CD14-positive monocyte (primary cell): Measurements from ENCODE around the gene ARHGAP21. TPM values are rescaled to one million over a fixed set of nuclear protein-coding genes. Genes with fewer than 3 reads are reported as not detected.

Source experiments
- DNase-seq, 3 donors: peaks; one replicate each; pipeline ENCODE4 v3.0.0-alpha.2; 2011 to 2022
- H2AFZ ChIP-seq: 2 replicates; pipeline ENCODE4 v1.6.0; 2012; ENCODE audit warnings: mild to moderate bottlenecking, low read depth, low read length, inconsistent platforms; ENCODE audit not compliant: insufficient read depth, poor library complexity, severe bottlenecking
- H3K27ac ChIP-seq, 2 donors: 1 replicate in 1 of 2; 2 replicates in 1 of 2; pipeline ENCODE4 v1.5.1; 2012 to 2013; ENCODE audit warnings: low read length in 2 of 2, control low read depth in 1 of 2, inconsistent platforms in 1 of 2, low read depth in 1 of 2, mild to moderate bottlenecking in 1 of 2
- H3K27me3 ChIP-seq, 2 donors: one replicate each; pipeline versions ENCODE4 v1.6.0 to v1.6.1; 2011 to 2013; ENCODE audit warnings: low read length in 2 of 2; ENCODE audit not compliant: control insufficient read depth in 2 of 2, insufficient read depth in 2 of 2
- H3K36me3 ChIP-seq, 2 donors: replicated peaks in 1 of 2; 1 replicate in 1 of 2; 2 replicates in 1 of 2; pipeline versions ENCODE4 v1.5.1 to v1.6.1; 2012 to 2013; ENCODE audit warnings: low read length in 2 of 2, control low read depth in 1 of 2, inconsistent platforms in 1 of 2, mild to moderate bottlenecking in 1 of 2; ENCODE audit not compliant: insufficient read depth in 2 of 2, control insufficient read depth in 1 of 2
- H3K4me1 ChIP-seq, 2 donors: 1 replicate in 1 of 2; 2 replicates in 1 of 2; pipeline versions ENCODE4 v1.5.1 to v1.6.1; 2012 to 2013; ENCODE audit warnings: low read length in 2 of 2, control low read depth in 1 of 2, inconsistent platforms in 1 of 2, mild to moderate bottlenecking in 1 of 2, moderate library complexity in 1 of 2; ENCODE audit not compliant: insufficient read depth in 2 of 2, control insufficient read depth in 1 of 2
- H3K4me2 ChIP-seq: replicated peaks from 2 replicates; pipeline ENCODE3; 2012; ENCODE audit warnings: low read length, moderate library complexity, mild to moderate bottlenecking; ENCODE audit not compliant: poor library complexity, severe bottlenecking; ENCODE audit errors: extremely low read depth
- H3K4me3 ChIP-seq, 3 experiments: fragments of 200-600 bp in 1 of 3; sonication (generic) in 1 of 3; replicated peaks in 1 of 3; 1 replicate in 2 of 3; 2 replicates in 1 of 3; pipeline ENCODE4 v1.5.1; 2011 to 2013; ENCODE audit warnings: low read length in 3 of 3, mild to moderate bottlenecking in 3 of 3, control low read depth in 2 of 3, low read depth in 2 of 3, inconsistent platforms in 1 of 3, moderate library complexity in 1 of 3
- H3K79me2 ChIP-seq: 2 replicates; pipeline ENCODE4 v1.6.0; 2012; ENCODE audit warnings: mild to moderate bottlenecking, control low read depth, inconsistent platforms, low read length, moderate library complexity; ENCODE audit not compliant: insufficient read depth
- H3K9ac ChIP-seq: 2 replicates; pipeline ENCODE4 v1.6.0; 2017; ENCODE audit warnings: low read length, mild to moderate bottlenecking; ENCODE audit not compliant: insufficient read depth, poor library complexity, severe bottlenecking
- H3K9me3 ChIP-seq, 2 donors: replicated peaks in 1 of 2; 1 replicate in 1 of 2; 2 replicates in 1 of 2; pipeline versions ENCODE4 v1.5.1 to v1.6.1; 2012 to 2013; ENCODE audit warnings: low read length in 2 of 2, control low read depth in 1 of 2; ENCODE audit not compliant: control insufficient read depth in 1 of 2, insufficient read depth in 1 of 2
- H4K20me1 ChIP-seq: 2 replicates; pipeline ENCODE4 v1.6.0; 2012; ENCODE audit warnings: mild to moderate bottlenecking, low read length, control low read depth, moderate library complexity; ENCODE audit not compliant: insufficient read depth
- H3K27ac Mint-ChIP-seq, 7 donors: one replicate each; pipeline ENCODE4 v1.8.0; 2020; ENCODE audit warnings: mild to moderate bottlenecking in 7 of 7, mixed read lengths in 7 of 7, moderate library complexity in 6 of 7, inconsistent platforms in 2 of 7
- H3K27me3 Mint-ChIP-seq, 3 donors: one replicate each; pipeline ENCODE4 v1.8.0; 2021 to 2022; ENCODE audit warnings: low read depth in 3 of 3, mild to moderate bottlenecking in 3 of 3, mixed read lengths in 3 of 3, moderate library complexity in 3 of 3, inconsistent platforms in 1 of 3
- H3K36me3 Mint-ChIP-seq, 2 donors: one replicate each; pipeline ENCODE4 v1.8.0; 2020; ENCODE audit warnings: mixed read lengths in 2 of 2, inconsistent platforms in 1 of 2, mild to moderate bottlenecking in 1 of 2
- H3K4me1 Mint-ChIP-seq: one replicate; pipeline ENCODE4 v1.8.0; 2020; ENCODE audit warnings: mild to moderate bottlenecking, mixed read lengths
- H3K4me3 Mint-ChIP-seq, 2 donors: one replicate each; pipeline ENCODE4 v1.8.0; 2020; ENCODE audit warnings: mild to moderate bottlenecking in 2 of 2, mixed read lengths in 2 of 2, moderate library complexity in 1 of 2
- H3K9me3 Mint-ChIP-seq, 7 donors: one replicate each; pipeline ENCODE4 v1.8.0; 2020 to 2022; ENCODE audit warnings: mixed read lengths in 7 of 7, mild to moderate bottlenecking in 6 of 7, moderate library complexity in 6 of 7, inconsistent platforms in 2 of 7
- WGBS: methylation state at CpG from one replicate; pipeline ENCODE4 v1.1.5; 2013; ENCODE audit warnings: missing lambda C conversion rate; ENCODE audit not compliant: insufficient coverage; 5-methylcytosine and 5-hydroxymethylcytosine counted together
- intact Hi-C, 2 donors: fragments of 100-400 bp; cut with micrococcal nuclease; formaldehyde crosslinking; loops; one replicate each; pipeline versions ENCODE4 v1.15.0 to v1.15.1; 2023
- polyA plus RNA-seq, 3 donors: library from polyadenylated mRNA; depleted of rRNA in 1 of 3; unstranded in 2 of 3; stranded (reverse) in 1 of 3; fragments of 300-500 nt in 2 of 3; fragments of >200 nt in 1 of 3; fragmentation: Illumina TruSeq in 2 of 3; gene quantifications; 1 replicate in 2 of 3; 2 replicates in 1 of 3; pipeline ENCODE4 v1.2.3, GENCODE V29; 2012 to 2021
- TF ChIP-seq, protein P1 (sequence below): fragments of 200-600 bp; IDR thresholded peaks from one replicate; pipeline ENCODE4 v1.8.0; 2022; ENCODE audit warnings: antibody characterized with exemption, mild to moderate bottlenecking

The ARHGAP21 gene
- polyA plus RNA-seq, 3 donors: 2.1 to 20.0 (median 3.4) TPM

DNA sequence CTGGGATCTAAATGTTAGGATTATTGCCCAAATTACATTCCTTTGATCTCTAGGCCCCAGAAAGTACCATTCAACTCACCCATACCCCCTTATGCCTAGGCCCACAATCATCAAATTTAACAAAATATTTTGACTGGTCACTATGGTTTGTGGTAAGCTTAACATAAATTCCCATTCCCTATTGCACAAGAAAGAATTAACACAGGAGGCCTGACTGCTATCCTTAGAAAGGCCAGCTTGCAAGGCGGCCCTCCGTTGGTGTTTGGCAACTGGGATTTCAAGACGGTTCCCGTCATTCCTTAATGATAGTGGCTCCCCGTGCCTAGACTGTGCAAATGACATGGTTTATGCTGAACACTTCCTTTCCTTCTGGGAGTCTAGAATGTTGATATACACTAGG, 29.6 kb downstream of the ARHGAP21 start:
- Mint-ChIP-seq H3K4me3 (no peak overlapping the region), H3K4me1 (no peaks in the 10 kb centered on the region), H3K36me3 (no peaks in the 10 kb centered on the region), H3K27ac (no peak overlapping the region), H3K9me3 (peaks cover 0 to 2% (median 0%) of the 10 kb centered on the region in 7 donors), H3K27me3 (peaks cover 1 to 6% (median 5%) of the 10 kb centered on the region in 3 donors)
- Histone ChIP-seq H3K9me3 (no peaks in the 10 kb centered on the region), H2AFZ (no peak overlapping the region), H3K9ac (no peak overlapping the region), H3K4me2 (no peak overlapping the region), H3K36me3 (no peaks in the 10 kb centered on the region), H3K27me3 (no peaks in the 10 kb centered on the region), H3K79me2 (no peaks in the 10 kb centered on the region), H3K27ac (no peak overlapping the region), H3K4me1 (no peaks in the 10 kb centered on the region), H4K20me1 (peaks cover 48% of the 10 kb centered on the region), H3K4me3 (no peak overlapping the region)
- no peak for DNase-seq
- 100% methylated on average over 4 of the region's 5 CpGs for WGBS
- TF ChIP-seq, protein P1, sequence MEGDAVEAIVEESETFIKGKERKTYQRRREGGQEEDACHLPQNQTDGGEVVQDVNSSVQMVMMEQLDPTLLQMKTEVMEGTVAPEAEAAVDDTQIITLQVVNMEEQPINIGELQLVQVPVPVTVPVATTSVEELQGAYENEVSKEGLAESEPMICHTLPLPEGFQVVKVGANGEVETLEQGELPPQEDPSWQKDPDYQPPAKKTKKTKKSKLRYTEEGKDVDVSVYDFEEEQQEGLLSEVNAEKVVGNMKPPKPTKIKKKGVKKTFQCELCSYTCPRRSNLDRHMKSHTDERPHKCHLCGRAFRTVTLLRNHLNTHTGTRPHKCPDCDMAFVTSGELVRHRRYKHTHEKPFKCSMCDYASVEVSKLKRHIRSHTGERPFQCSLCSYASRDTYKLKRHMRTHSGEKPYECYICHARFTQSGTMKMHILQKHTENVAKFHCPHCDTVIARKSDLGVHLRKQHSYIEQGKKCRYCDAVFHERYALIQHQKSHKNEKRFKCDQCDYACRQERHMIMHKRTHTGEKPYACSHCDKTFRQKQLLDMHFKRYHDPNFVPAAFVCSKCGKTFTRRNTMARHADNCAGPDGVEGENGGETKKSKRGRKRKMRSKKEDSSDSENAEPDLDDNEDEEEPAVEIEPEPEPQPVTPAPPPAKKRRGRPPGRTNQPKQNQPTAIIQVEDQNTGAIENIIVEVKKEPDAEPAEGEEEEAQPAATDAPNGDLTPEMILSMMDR: no peak
- intact Hi-C loops: no loop called here

DNA sequence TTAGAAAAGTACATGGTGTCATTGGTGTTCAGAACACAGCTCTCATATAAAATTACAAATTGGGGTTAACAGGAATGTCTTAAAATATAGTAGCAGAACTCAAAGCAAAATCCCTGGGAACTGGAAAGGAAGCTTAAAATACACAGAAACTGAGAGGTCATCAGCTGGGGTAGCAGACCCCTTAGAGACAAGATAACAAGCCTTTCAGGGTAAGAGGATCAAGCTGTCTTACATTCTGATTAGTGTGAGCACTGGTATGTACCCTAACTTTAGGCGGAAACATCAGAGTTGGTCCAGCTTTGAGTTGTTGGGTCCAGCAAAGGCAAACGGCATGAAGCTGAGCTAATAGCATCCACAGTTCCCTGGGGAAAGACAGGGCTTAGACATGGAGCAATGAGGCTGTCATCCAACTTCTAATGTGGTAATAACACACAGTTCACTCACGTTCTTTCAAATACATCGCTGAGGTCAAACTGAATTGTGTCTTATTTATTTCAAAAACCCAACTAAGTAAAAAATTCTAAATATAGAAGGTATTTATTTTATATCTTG, 32.6 kb downstream of the ARHGAP21 start:
- Mint-ChIP-seq H3K27me3 (peaks cover 0 to 6% (median 2%) of the 10 kb centered on the region in 3 donors), H3K4me3 (no peak overlapping the region), H3K4me1 (peaks cover 7% of the 10 kb centered on the region), H3K36me3 (no peaks in the 10 kb centered on the region), H3K9me3 (peaks cover 0 to 2% (median 0%) of the 10 kb centered on the region in 7 donors), H3K27ac (no peak overlapping the region)
- intact Hi-C loops: no loop called here
- Histone ChIP-seq H2AFZ (no peak overlapping the region), H3K79me2 (no peaks in the 10 kb centered on the region), H3K4me3 (no peak overlapping the region), H3K4me2 (no peak overlapping the region), H3K4me1 (peaks cover 0 to 2% of the 10 kb centered on the region in 2 donors), H3K9ac (no peak overlapping the region), H4K20me1 (peaks cover 32% of the 10 kb centered on the region), H3K27me3 (no peaks in the 10 kb centered on the region), H3K36me3 (no peaks in the 10 kb centered on the region), H3K27ac (no peak overlapping the region), H3K9me3 (no peaks in the 10 kb centered on the region)
- TF ChIP-seq, protein P1: no peak
- 89% methylated on average over 2 of the region's 4 CpGs for WGBS
- DNase-seq: no peak
